Neural progenitor cell (in vitro differentiated cells): Measurements from ENCODE around the gene CD99L2. TPM values are rescaled to one million over a fixed set of nuclear protein-coding genes. Genes with fewer than 3 reads are reported as not detected.

ENCODE experiments used
- DNase-seq: peaks from one replicate; pipeline ENCODE4 v3.0.0-alpha.2; 2016; ENCODE audit warnings: low spot score
- H2AFZ ChIP-seq: fragments of 200-600 bp; sonication (generic); replicated peaks from 2 replicates; pipeline ENCODE4 v1.6.1; 2016; ENCODE audit warnings: antibody characterized with exemption
- H3F3A ChIP-seq: fragments of 200-600 bp; sonication (generic); 2 replicates; pipeline ENCODE4 v1.6.1; 2016; ENCODE audit warnings: antibody characterized with exemption, low read depth
- H3K27ac ChIP-seq: fragments of 200-600 bp; sonication (generic); 2 replicates; pipeline ENCODE4 v1.5.1; 2016; ENCODE audit warnings: mild to moderate bottlenecking
- H3K27me3 ChIP-seq: fragments of 200-600 bp; sonication (generic); 2 replicates; pipeline ENCODE4 v1.6.1; 2016; ENCODE audit warnings: mild to moderate bottlenecking, moderate library complexity
- H3K36me3 ChIP-seq: fragments of 200-600 bp; sonication (generic); 2 replicates; pipeline ENCODE4 v1.5.1; 2016
- H3K4me1 ChIP-seq: fragments of 200-600 bp; sonication (generic); 2 replicates; pipeline ENCODE4 v1.6.1; 2016; ENCODE audit warnings: mixed run types
- H3K4me2 ChIP-seq: fragments of 200-600 bp; sonication (generic); 2 replicates; pipeline ENCODE4 v1.6.1; 2016
- H3K4me3 ChIP-seq: fragments of 200-600 bp; sonication (generic); 2 replicates; pipeline ENCODE4 v1.5.1; 2016
- H3K79me2 ChIP-seq: fragments of 200-600 bp; sonication (generic); 2 replicates; pipeline ENCODE4 v1.6.1; 2016; ENCODE audit warnings: low read depth
- H3K9ac ChIP-seq: fragments of 200-600 bp; sonication (generic); 2 replicates; pipeline ENCODE4 v1.6.1; 2016
- H3K9me3 ChIP-seq: fragments of 200-600 bp; sonication (generic); 2 replicates; pipeline ENCODE4 v1.5.1; 2016; ENCODE audit warnings: low read depth
- H4K20me1 ChIP-seq: fragments of 200-600 bp; sonication (generic); 2 replicates; pipeline ENCODE4 v1.6.1; 2016; ENCODE audit warnings: low read depth
- H3K27ac Mint-ChIP-seq: 3 replicates; pipeline ENCODE4 v1.8.0; 2021; ENCODE audit warnings: mixed read lengths
- H3K27me3 Mint-ChIP-seq: 2 replicates; pipeline ENCODE4 v1.8.0; 2022; ENCODE audit warnings: low read depth, mild to moderate bottlenecking, inconsistent platforms, moderate library complexity, mixed read lengths; ENCODE audit not compliant: insufficient read depth
- H3K36me3 Mint-ChIP-seq: 3 replicates; pipeline ENCODE4 v1.8.0; 2021; ENCODE audit warnings: mixed read lengths
- H3K4me1 Mint-ChIP-seq: 3 replicates; pipeline ENCODE4 v1.8.0; 2021; ENCODE audit warnings: mixed read lengths
- H3K4me3 Mint-ChIP-seq: 3 replicates; pipeline ENCODE4 v1.8.0; 2021; ENCODE audit warnings: mild to moderate bottlenecking, moderate library complexity, mixed read lengths
- H3K9me3 Mint-ChIP-seq: 3 replicates; pipeline ENCODE4 v1.8.0; 2020; ENCODE audit warnings: mixed read lengths
- EZH2 ChIP-seq: fragments of 200-600 bp; sonication (generic); IDR thresholded peaks from 2 replicates; pipeline ENCODE4 v1.6.1; 2017; ENCODE audit warnings: antibody characterized with exemption, mild to moderate bottlenecking, moderate library complexity
- EZH2phosphoT487 ChIP-seq: fragments of 200-600 bp; sonication (generic); IDR thresholded peaks from 2 replicates; pipeline ENCODE4 v1.6.1; 2017; ENCODE audit warnings: antibody characterized with exemption
- total RNA-seq: library from RNA; depleted of rRNA; stranded (reverse); fragments of >200 nt; gene quantifications from 2 replicates; pipeline ENCODE4 v1.2.3, GENCODE V29; 2015; ENCODE audit warnings: low replicate concordance
- TF ChIP-seq, protein P1 (sequence below): fragments of 200-600 bp; sonication (generic); IDR thresholded peaks from 2 replicates; pipeline ENCODE4 v1.5.1; 2017; ENCODE audit warnings: antibody characterized with exemption, mild to moderate bottlenecking

CD99L2 gene
- total RNA-seq, 1 donor from 2014 or later, result 24.7 TPM

DNA sequence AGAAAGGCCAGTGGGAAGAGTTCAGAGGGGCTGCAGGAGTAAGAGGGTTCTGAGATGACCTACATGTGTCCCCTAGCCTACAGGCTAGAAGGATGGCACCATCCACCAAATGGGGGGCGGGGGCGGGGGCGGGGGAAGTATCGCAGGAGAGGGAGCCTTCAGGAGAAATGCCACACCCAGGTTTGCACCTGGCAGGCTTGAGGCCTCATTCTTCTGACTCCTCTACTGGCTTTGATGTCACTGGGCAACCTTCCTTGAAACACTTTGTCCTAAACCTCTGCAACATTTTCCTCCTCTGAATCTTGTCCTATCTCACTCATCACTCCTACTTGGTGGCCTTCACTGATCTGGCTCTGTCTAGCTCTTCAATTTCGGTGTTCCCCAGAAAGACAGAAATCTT, 24.0 kb downstream of the CD99L2 start:
- H3K27me3 ChIP-seq, result no peaks in the 10 kb centered on the region
- no peak for TF ChIP-seq EZH2
- TF ChIP-seq, protein P1, sequence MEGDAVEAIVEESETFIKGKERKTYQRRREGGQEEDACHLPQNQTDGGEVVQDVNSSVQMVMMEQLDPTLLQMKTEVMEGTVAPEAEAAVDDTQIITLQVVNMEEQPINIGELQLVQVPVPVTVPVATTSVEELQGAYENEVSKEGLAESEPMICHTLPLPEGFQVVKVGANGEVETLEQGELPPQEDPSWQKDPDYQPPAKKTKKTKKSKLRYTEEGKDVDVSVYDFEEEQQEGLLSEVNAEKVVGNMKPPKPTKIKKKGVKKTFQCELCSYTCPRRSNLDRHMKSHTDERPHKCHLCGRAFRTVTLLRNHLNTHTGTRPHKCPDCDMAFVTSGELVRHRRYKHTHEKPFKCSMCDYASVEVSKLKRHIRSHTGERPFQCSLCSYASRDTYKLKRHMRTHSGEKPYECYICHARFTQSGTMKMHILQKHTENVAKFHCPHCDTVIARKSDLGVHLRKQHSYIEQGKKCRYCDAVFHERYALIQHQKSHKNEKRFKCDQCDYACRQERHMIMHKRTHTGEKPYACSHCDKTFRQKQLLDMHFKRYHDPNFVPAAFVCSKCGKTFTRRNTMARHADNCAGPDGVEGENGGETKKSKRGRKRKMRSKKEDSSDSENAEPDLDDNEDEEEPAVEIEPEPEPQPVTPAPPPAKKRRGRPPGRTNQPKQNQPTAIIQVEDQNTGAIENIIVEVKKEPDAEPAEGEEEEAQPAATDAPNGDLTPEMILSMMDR, result no peak
- no peak for TF ChIP-seq EZH2phosphoT487
- H4K20me1 ChIP-seq, result no peaks in the 10 kb centered on the region
- Mint-ChIP-seq H3K4me3 (no peak overlapping the region), H3K36me3 (peaks cover 10% of the 10 kb centered on the region), H3K27ac (no peak overlapping the region), H3K9me3 (peaks cover 27% of the 10 kb centered on the region), H3K4me1 (peaks cover 5% of the 10 kb centered on the region), H3K27me3 (no peaks in the 10 kb centered on the region)
- H3F3A ChIP-seq, result no peaks in the 10 kb centered on the region
- H3K9me3 ChIP-seq, result no peaks in the 10 kb centered on the region
- H3K27ac ChIP-seq, result no peak overlapping the region
- no peak overlapping the region for H3K4me2 ChIP-seq
- H3K4me1 ChIP-seq, result no peaks in the 10 kb centered on the region
- no peaks in the 10 kb centered on the region for H3K79me2 ChIP-seq
- no peak overlapping the region for H3K9ac ChIP-seq
- no peak for DNase-seq
- no peak overlapping the region for H2AFZ ChIP-seq
- no peak overlapping the region for H3K4me3 ChIP-seq
- peaks cover 4% of the 10 kb centered on the region for H3K36me3 ChIP-seq

DNA sequence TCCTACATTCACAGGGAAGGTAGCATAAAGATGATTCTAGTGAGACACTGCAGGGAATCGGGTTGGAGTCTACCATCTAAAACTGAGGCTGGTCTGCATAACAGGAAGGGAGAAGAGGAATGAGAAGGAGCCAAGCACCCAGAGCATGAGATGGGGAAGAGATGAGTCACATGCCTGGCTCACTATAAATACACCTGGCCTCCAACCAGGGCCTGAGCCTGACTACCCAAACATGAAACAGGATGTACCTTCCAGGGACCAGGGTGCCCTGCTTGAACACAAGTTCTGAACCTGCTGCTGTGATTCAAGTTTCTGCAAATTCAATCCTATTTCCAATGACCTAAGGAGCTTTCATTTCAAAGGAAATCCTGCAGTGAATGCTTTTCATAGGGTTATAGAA, 24.9 kb downstream of the CD99L2 start:
- TF ChIP-seq EZH2phosphoT487, result no peak
- TF ChIP-seq, protein P1, result no peak
- no peak for TF ChIP-seq EZH2
- no peak overlapping the region for H3K27ac ChIP-seq
- H3K36me3 ChIP-seq, result peaks cover 4% of the 10 kb centered on the region
- no peak overlapping the region for H3K4me3 ChIP-seq
- no peaks in the 10 kb centered on the region for H3F3A ChIP-seq
- no peaks in the 10 kb centered on the region for H3K79me2 ChIP-seq
- no peak overlapping the region for H3K4me2 ChIP-seq
- no peaks in the 10 kb centered on the region for H3K27me3 Mint-ChIP-seq
- H3K4me1 Mint-ChIP-seq, result peaks cover 5% of the 10 kb centered on the region
- H2AFZ ChIP-seq, result no peak overlapping the region
- peaks cover 19% of the 10 kb centered on the region for H3K9me3 Mint-ChIP-seq
- peaks cover 7% of the 10 kb centered on the region for H3K36me3 Mint-ChIP-seq
- no peaks in the 10 kb centered on the region for H3K27me3 ChIP-seq
- H3K9me3 ChIP-seq, result no peaks in the 10 kb centered on the region
- no peak overlapping the region for H3K9ac ChIP-seq
- H3K4me1 ChIP-seq, result no peaks in the 10 kb centered on the region
- H3K27ac Mint-ChIP-seq, result no peak overlapping the region
- no peak overlapping the region for H3K4me3 Mint-ChIP-seq
- H4K20me1 ChIP-seq, result no peaks in the 10 kb centered on the region
- DNase-seq, result no peak

DNA sequence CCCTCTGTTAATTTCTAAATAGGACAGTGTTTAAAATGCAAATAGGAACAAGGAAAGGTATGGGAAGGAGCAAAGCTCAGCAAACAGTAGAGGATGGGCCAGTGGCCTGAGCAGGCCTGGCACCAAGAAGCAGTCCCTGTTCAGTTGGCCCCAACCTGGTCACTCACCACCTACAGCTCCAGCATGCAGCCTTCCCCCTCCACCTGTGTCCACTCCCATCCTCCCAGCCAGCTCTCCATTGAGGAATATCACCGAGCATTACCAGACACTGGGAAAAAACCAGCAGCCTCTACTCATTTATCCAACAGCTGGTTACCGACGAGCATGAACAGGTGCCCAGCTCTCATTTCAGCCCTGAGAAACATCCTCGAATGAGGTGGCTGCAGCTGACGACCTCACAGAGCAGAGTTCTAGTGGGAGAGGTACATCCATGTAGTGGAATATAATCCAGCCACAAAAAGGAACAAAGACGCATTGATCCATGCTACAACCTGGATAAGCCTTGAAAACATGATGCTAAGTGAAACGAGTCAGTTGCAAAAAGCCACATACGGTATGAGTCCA, 25.6 kb downstream of the CD99L2 start:
- Histone ChIP-seq H3K4me2 (no peak overlapping the region), H4K20me1 (no peaks in the 10 kb centered on the region), H2AFZ (no peak overlapping the region), H3K79me2 (no peaks in the 10 kb centered on the region), H3K4me1 (no peaks in the 10 kb centered on the region), H3K9ac (no peak overlapping the region), H3K4me3 (no peak overlapping the region), H3K9me3 (no peaks in the 10 kb centered on the region), H3K36me3 (peaks cover 4% of the 10 kb centered on the region), H3F3A (no peaks in the 10 kb centered on the region), H3K27ac (no peak overlapping the region), H3K27me3 (no peaks in the 10 kb centered on the region)
- no peak for DNase-seq
- Mint-ChIP-seq H3K27me3 (no peaks in the 10 kb centered on the region), H3K4me1 (peaks cover 5% of the 10 kb centered on the region), H3K36me3 (peaks cover 7% of the 10 kb centered on the region), H3K9me3 (peaks cover 19% of the 10 kb centered on the region), H3K4me3 (no peak overlapping the region), H3K27ac (no peak overlapping the region)
- TF ChIP-seq, protein P1, result no peak
